NCI-H526 (cell line): ENCODE data around the gene SPATA46.

ENCODE experiments used
- DNase-seq, 2 experiments: peaks; one replicate each; lab custom pipeline; 2025; lab: John Stamatoyannopoulos, UW

Gene SPATA46

DNA sequence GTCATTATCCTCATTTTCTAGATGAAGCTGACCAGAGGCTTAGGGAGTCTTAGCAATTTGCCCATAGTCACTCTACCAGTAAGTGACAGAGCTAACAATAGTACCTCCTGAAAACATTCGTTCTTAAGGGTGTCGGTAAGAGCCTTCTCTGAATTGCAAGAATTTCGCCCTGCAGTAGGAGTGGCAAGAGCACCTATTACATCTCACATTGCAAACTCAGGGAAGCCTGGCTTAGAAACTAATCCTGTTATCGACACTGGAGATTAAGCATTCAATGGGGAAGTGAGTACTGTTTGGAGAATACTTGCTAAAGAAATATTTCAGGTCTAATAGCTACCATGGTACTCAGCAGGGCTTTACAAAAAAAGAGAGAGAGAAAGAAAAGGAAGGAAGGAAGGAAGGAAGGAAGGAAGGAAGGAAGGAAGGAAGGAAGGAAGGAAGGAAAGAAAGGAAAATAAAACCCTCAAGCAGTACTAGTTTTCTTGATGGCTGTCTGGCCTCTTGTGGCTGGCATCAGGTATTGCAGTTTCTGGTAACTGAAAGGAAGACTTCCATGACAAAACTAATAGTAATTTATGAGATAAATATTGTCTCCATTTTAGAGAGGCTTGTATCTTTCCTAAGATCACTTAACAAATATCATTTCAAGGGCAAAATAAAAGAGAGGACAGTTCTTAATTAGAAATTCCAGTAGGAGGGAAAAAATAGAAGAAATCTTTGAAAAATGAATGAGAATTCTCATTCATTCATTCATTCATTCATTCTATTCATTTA lies 15.3 kb upstream of the SPATA46 start:
- peak; percentile 41 to 80 for DNase-seq

DNA sequence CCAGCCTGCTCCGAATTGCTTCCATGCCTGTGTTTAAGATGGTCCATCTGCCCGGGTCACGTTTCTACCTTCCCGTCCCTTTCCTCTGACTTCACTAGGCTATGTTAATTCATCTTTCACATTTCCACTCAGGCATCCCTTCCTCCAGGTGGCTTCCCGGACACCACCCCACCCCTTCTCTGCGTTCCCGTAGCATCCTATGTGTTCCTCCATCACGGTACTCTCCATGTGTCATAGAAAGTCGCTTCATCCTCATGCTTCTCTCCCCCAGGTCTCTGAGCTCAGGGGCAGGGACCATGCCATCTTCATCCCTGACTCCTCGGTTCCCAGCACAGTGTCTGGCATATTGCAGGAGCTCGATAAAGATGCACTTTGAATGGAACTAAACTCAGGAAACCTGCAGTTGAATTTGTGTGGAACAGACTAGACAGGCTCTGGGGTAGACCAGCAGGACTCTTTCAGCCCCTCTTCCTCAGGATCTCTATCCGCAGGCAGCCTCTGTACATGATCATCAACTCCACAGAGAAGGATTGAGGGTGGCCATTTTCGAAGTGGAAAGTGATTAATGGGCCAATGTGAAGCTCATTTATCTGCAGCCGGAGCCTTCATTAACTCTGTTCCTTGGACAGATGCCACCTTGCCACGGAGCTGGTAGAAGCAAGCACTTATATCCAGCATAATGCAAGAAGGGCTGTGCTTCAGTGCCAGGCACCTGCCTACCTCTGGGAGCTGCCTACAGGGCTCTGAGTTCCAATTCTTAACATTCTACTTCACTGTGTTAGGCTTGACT lies 13.9 kb upstream of the SPATA46 start:
- no peak for DNase-seq

DNA sequence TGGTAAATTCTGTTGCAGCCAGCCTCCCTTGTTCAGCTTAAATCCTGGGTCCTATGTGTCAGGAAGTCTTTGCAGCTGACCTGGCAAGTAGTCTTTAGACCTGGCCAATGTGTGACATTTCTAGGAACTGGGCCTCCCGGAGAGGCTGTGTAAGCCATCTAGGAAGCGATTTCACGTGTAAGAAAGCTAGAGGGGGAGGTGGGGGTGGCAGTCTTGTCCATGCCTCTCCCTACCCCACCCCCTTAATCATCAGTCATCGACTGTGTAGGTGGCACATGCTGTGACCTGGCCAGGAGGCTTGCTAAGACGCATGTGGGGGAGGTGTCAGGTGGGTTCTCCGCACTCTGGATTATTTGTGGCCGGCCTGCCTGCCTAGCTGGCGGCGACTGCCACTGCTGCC lies 13.3 kb upstream of the SPATA46 start:
- no peak for DNase-seq

DNA sequence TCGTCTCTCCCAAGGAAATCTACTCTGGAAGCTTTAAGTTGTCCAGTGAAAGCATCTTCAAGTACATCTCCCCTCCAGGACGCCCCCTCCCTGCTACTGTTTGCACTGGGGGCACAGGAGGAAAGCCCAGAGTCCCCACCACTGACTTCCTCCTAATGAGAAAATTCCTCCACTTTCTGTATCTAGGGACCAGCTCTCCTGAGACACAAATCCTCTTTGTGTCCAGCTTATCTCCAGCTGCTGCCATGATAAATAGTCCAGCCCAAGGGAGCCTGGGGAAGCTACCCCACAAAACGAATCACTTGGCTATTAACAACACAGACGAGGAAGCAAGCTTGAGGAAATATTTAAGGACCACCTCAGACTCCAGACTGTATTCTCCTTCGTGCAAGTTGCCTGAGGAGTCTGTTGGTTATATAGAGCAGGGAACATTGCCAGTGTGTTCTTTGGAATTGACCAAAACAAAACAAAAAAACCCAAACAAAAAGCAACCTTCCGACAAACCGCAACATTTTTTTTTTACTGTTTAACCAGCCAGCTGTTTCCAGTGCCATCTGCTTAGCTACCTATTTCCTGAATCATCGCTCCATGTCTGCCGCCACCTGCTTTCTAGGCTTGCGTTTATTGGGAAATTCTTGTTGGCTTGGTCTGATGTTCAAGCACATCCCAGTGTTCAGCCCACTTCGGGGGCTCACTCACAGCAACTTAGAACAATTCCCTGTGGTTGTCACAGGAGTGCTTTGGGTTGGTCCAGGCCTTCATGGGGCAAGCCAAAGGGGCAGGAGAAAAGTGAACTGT lies 12.6 kb upstream of the SPATA46 start:
- peak; percentile 22 to 40 for DNase-seq

DNA sequence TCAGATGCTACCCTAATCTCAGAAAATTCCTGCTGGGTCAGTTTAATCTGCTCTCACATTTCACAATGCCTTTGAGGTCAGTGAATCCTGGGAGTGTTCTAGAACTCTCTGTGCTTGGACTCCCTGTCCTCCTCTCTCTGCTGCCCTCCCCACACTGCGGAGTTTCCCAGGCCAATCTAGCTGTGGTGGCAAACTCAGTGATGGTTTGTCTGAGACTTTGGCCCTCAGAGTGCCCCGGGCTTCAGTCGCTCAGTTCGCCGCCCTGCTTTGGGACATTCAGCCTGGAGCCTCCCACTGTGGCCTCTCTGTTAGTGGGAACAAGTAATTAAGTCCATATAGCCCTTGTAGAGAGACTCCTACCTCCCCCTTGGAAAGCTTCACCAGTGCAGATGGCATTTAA lies 12.0 kb upstream of the SPATA46 start:
- DNase-seq, result no peak

DNA sequence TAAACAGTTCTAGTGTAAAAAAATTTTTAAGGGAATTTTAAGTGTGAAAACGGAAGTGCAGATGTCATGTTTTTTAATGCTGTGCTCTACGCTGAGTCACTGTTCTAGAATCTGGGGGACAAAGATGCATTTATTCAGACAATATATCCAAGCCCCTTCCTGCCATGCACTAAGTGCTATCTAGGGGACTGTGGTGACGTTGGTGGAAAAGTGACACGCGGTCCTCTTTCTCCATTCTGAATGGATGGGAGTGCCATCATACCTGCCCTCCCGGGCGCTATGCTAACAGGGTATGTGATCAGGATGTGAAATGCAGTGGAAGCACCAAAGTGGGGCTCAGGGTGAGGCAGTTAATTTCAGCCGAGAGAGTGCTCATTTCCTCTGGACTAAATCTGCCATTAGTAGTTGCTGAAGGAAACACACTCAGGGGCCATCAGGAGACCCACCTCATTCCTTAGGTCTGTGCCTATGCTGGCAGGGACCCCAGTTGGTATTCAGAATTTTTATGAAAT lies 11.5 kb upstream of the SPATA46 start:
- no peak for DNase-seq

DNA sequence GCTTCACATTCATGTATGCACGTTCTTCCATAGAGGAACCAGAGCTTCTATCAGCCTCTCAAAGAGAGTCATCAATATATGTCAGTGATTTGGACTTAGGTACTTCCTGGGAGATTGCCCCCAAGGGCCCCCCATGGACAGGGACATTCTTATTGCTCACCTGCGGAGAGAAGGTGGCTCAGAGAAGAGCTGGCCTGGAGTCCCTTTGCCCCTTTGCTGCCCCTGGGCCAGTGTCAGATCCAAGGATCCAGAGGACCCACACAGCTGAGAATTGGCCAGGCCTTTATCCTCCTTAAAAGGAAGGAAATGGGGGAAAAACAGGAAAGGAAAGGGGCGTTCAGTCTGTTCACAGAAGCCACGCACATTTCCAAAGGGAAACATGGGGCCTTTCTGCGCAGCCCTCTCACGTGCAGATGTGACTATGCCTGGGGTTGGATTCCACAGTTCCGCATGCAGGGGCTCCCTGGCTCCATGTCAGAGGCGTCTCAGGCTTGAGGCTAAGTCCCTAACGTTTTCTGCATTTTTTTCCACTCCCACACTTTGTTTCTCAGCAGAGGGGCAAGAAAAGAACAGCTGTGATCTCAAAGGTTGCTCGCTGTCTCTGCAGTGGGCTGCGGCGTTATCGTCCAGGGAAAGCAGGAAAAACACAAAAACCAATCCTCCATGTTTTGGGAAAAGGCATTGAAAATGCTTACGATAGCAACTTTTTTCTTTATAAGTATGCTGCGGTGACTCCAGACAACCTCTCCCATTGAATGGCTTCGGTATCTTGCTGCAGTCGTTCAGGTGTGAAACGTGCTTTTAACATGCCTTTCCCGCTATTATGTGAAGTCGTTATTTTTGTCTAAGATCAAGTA lies 10.8 kb upstream of the SPATA46 start:
- no peak for DNase-seq

DNA sequence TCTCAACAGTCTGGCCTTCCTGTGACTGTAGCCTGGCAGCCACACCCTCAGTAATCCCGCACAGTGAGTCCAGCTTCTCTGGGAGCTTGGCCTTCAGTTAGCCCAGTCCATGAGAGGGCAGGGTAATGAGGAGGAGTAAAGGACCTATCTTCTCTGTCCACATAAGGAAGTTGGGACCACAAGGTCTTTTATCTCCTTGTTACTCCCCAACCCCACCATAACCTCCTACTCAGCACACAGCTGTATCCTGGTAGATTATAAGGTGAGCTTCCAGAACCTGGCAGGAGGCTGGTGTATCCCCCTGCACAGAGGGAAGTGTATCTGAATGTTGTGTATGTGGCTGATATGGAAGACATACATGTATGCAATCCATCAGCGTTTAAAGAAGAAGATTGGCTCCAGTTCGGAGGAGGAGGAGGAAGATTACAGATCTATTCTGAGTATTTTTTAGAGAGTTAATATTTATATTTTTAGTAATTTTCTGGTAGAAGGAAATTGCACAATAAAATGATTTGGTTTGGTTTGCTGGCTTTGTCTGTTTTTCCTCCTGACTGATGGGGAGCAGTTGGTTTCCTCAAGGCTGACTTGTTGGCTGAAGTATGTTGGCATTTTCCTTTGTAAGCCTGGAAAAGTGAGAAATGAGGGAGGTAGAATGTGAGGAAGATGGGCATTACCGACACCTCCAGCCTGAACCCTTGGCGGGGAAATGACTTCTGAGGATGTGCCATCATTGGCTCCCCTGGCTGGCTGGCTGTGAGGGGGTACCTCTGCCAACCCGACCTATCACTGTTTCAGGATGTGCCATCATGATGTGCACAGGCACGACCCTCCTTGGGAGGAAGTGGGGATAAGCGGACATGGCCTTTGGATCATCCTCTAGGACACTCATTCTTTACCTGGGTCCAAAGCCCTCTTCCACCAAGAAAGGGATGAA lies 9.9 kb upstream of the SPATA46 start:
- no peak for DNase-seq

DNA sequence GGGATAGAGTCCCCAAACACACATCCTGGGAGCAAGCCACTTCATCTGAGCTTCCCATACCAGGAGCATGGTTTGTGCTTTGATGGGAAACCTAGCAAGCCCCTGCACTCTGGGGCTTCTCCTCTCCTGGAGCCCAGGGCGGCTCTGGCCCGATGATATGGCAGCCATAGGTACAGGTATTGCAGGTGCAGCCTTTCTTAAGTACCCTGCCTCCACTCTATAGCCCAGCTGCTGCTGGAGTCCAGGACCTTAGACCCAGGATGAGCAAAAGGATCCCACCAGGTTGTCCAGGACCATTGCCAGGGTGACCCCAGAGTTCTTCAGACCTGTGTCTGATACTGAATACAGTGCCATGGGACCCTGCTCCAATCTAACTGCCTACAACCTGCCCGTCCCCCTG lies 9.0 kb upstream of the SPATA46 start:
- no peak for DNase-seq

DNA sequence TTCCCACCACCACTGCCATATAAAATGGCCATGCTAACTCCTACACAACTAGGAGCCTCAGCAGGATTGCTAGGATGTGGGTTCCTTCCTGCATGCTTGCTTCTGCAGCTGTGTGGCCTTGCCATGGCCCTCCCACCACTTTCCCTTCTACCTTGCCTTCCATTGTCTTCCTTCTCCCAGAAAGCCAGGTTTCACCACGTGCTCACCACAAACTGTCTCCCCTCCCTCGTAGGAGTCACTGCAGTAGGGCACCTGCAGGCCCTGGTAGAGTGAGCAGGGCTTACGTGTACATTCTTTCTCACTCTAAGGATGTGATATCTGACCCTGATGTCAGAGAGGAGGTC lies 8.6 kb upstream of the SPATA46 start:
- DNase-seq, result no peak

DNA sequence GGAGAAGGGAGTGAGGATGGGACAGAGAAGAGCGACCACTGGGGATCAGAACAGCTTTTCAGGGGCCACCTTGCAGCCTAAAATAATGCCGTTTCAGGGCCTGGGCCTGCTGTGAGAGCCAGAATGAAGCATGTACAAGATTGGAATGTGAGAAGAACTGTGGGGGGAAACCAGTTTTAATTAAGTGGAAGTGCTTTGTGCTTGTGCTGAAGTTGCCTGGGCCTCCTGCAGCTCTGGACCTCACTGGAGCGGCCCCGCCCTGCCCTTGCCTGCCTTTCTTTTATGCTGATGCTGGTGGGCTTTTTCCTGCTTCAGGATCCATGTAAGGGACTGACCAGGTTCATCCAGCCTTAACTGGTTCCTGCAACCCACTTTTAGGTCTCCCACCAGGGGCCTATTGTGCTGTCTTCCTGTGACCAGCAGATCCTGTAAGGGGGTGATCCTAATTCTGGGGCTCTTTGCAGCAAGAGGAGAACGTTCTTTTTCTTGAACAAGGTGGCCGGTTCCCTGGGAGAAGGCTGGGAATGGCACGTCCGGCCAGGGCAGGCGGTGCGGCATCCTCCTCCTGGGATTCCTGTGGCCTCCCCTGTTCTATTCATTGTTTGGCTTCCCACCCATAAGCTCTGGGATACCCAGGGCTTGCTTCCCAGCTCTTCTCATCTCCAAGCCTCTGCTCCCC lies 8.1 kb upstream of the SPATA46 start:
- DNase-seq, result no peak

DNA sequence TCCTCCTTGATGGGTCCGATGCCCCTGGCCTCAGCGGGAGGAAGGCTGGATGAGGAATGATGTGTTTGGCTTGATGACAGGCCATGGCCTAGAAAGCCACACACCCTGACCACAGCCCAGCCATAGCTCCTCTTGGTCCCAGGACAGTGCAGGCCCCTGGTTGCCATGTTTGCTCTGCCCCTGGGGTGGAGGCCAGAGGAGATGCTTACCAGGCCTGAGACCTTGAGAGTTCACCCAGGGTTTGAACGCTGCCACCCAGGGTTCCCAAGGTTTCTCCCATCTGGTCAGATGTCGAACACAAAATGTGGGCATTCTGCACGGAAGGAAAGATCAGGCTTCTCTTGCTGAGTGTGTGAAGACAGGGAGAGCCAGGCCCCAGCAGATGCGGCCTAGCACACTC lies 7.5 kb upstream of the SPATA46 start:
- no peak for DNase-seq

DNA sequence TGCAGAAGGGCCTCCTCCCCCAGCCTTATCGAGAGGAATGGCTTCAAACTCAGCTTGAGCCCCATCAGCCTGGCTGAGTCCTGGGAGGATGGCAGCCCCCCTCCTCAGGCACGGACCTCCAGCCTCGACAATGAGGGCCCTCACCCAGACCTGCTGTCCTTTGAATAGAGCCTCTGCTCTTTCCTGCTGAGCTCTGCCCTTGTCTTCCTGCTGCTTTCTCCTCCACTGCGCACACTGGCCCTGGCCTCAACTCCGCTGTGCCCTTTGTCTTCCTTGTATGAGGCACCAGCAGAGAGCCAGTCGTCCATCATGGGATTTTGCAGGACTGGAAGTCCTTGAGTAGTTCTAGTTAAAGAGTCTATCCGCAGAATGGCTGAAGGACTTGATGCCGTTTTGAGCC lies 6.9 kb upstream of the SPATA46 start:
- DNase-seq, result no peak

DNA sequence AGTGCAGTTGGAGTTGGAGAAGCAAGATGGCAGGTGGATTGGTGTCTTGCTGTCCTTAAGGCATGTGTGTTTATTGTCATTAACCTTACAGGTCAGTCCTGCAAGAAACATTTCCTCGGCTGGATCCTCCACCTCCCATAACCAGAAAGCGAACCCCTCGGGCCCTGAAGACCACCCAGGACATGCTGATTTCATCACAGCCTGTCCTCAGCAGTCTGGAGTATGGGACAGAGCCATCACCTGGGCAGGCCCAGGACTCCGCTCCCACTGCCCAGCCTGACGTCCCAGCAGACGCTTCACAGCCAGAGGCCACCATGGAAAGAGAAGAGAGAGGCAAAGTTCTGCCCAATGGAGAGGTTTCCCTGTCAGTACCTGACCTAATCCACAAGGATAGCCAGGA lies 6.4 kb upstream of the SPATA46 start:
- DNase-seq, result no peak

DNA sequence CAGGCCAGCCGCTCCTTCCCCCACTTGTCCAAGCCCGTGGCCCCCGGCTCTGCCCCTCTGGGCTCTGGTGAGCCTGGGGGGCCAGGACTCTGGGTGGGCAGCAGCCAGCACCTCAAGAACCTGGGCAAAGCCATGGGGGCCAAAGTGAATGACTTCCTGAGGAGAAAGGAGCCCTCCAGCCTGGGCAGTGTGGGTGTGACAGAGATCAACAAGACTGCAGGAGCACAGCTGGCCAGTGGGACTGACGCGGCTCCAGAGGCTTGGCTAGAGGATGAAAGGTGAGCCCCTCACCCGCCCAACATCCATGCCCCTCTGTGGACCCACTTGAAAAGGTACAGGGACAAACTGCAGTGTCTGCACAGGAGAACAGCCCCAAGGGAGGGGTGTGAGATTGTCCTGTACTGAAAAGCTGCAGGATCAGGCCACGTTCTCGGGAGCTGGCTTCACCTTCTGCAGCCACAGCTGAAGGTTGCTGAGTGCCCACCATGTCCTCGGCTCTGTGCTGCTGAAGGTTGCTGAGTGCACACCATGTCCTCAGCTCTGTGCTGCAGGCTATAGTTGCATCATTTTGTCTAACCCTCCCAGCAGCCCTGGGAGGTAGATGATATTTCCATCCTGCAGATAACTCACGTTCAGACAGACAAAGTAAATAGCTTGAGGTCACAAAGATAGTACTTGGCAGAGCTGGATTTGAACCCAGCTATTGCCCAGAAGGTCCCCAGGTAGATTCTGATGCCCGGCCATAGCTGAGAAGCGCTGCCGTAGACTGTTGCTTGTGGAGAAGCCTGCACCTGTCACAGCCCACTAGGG lies 5.5 kb upstream of the SPATA46 start:
- DNase-seq, result no peak

DNA sequence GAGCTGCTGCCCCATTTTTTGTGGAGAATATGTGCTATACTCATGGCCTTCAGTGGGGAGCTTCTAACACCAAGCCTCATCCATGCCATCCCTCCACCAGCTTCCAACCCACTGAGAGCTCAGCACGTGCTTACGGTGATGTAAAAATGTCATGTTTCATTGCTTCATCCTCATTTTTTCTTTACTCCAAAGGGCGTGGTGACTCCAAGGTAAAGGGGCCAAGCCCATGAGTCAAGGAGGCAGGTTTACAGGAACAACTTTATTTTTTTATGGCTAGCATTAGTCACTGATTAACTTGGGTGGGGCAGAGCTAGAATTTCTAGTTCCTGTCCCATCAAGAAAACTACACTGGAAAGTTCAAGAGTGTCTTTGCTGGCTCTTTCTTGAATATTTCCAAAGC lies 4.7 kb upstream of the SPATA46 start, which contains the start of gene C1orf226:
TSS of gene C1orf226 (plus strand) at position 346 of the 400 bp plus-strand sequence. CDS start 174 bp downstream, outside the sequence.
- DNase-seq, result no peak

DNA sequence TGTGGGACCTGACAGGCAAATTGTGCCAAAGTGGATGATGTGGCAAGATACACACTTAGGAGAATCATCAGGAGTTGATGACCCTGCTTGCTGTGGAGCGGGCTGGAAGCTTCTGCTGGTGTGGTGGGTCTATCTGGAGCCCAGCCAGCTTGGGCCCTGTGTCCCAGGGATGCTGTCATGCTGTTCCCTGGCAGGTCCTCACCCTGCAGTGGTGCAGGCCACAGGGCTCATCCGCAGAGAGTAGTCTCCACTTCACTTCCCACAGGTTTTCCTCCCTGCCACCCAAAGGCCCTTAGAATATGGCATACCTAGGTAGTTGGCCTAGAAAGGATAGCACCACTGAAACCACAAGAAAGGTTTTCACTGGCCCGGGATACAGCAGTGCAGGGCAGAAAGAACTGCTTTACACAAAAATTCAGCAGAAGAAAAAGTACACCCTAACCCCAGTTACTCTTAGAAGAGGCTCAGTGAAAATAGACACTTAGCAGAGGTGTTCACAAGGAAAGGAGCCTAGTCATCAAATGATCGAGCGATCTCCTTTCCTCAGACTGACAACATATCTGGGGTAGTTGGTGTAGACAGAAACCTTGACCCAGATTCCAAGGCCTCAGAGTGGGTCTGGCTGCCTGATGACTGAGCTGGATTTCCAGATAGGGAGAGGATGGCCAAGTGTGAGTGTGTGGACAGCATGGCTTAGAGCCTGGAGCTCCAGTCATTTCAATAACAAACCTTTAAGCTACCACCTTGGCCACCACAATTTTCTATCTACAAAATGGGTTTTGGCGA lies 3.6 kb upstream of the SPATA46 start:
- DNase-seq, result no peak

DNA sequence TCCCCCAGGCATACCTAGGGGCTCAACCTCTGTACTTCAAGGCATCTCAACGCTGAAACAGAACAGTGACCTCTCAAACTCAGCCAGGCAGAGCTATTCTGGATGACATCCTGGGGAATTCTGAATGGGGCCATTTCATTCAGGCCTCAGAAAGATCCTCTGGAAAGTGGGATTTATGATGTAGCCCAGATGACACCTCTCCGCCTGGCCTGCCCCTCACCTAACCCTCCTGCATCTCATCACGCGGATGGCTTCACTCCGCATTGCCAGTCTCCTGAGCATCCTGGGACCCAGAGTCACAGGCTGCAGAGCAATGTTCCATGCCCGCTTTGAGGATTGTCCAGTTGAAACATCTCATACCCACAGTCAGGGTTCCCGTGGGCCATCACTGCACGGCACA lies 1.2 kb downstream of the SPATA46 start:
- DNase-seq, result no peak
